Neuronal stem cell (in vitro differentiated cells): ENCODE measurements around the gene CD99.

ENCODE experiments used
- DNase-seq: peaks from one replicate; pipeline ENCODE4 v3.0.0-alpha.2; 2013; ENCODE audit warnings: low spot score
- H2AFZ ChIP-seq: one replicate; pipeline ENCODE4 v1.6.1; 2013; ENCODE audit warnings: mild to moderate bottlenecking, low read length, inconsistent platforms
- H2AK5ac ChIP-seq: 2 replicates; pipeline ENCODE4 v1.6.1; 2013; ENCODE audit warnings: low read depth, mild to moderate bottlenecking, inconsistent platforms, low read length, moderate library complexity, mixed read lengths
- H2BK120ac ChIP-seq: 2 replicates; pipeline ENCODE4 v1.6.1; 2013; ENCODE audit warnings: low read depth, mild to moderate bottlenecking, inconsistent platforms, low read length, moderate library complexity, mixed read lengths
- H2BK12ac ChIP-seq: one replicate; pipeline ENCODE4 v1.6.1; 2013; ENCODE audit warnings: low read length, inconsistent platforms
- H2BK15ac ChIP-seq: 2 replicates; pipeline ENCODE4 v1.6.1; 2013; ENCODE audit warnings: mild to moderate bottlenecking, low read length, inconsistent platforms, mixed read lengths
- H2BK5ac ChIP-seq: one replicate; pipeline ENCODE4 v1.6.1; 2013; ENCODE audit warnings: inconsistent platforms, mild to moderate bottlenecking, low read length, moderate library complexity
- H3K14ac ChIP-seq: one replicate; pipeline ENCODE4 v1.6.1; 2013; ENCODE audit warnings: low read length, inconsistent platforms
- H3K18ac ChIP-seq: 2 replicates; pipeline ENCODE4 v1.6.1; 2013; ENCODE audit warnings: low read length, inconsistent platforms
- H3K23ac ChIP-seq: 2 replicates; pipeline ENCODE4 v1.6.1; 2013; ENCODE audit warnings: low read depth, mild to moderate bottlenecking, mixed read lengths, low read length, inconsistent platforms; ENCODE audit not compliant: poor library complexity
- H3K27ac ChIP-seq: replicated peaks from 3 replicates; pipeline ENCODE4 v1.5.1; 2013; ENCODE audit warnings: low read length, inconsistent platforms
- H3K27me3 ChIP-seq, 3 experiments: 2 replicates each; pipeline ENCODE4 v1.6.1; 2013; ENCODE audit warnings: low read length in 3 of 3, mild to moderate bottlenecking in 2 of 3, inconsistent platforms in 1 of 3, low read depth in 1 of 3, mixed read lengths in 1 of 3, moderate library complexity in 1 of 3; ENCODE audit not compliant: control insufficient read depth in 3 of 3, insufficient read depth in 3 of 3
- H3K36me3 ChIP-seq, 2 donors: replicated peaks in 1 of 2; 2 replicates each; pipeline ENCODE4 v1.6.1; 2013; ENCODE audit warnings: low read length in 2 of 2; ENCODE audit not compliant: control insufficient read depth in 2 of 2, insufficient read depth in 2 of 2
- H3K4ac ChIP-seq: 2 replicates; pipeline ENCODE4 v1.6.1; 2013; ENCODE audit warnings: inconsistent platforms, mild to moderate bottlenecking, low read length, moderate library complexity
- H3K4me1 ChIP-seq, 2 donors: 1 replicate in 1 of 2; 2 replicates in 1 of 2; pipeline ENCODE4 v1.6.1; 2013; ENCODE audit warnings: low read length in 2 of 2, low read depth in 1 of 2; ENCODE audit not compliant: control insufficient read depth in 2 of 2, insufficient read depth in 1 of 2
- H3K4me2 ChIP-seq: one replicate; pipeline ENCODE4 v1.6.1; 2013; ENCODE audit warnings: mild to moderate bottlenecking, low read length, inconsistent platforms; ENCODE audit not compliant: insufficient read depth, poor library complexity, severe bottlenecking
- H3K4me3 ChIP-seq, 2 donors: 2 replicates each; pipeline ENCODE4 v1.5.1; 2013; ENCODE audit warnings: low read length in 2 of 2, mild to moderate bottlenecking in 2 of 2, inconsistent platforms in 1 of 2, moderate library complexity in 1 of 2
- H3K79me1 ChIP-seq: one replicate; pipeline ENCODE4 v1.6.1; 2013; ENCODE audit warnings: low read depth, mild to moderate bottlenecking, inconsistent platforms, low read length, moderate library complexity
- H3K9ac ChIP-seq: one replicate; pipeline ENCODE4 v1.6.1; 2013; ENCODE audit warnings: mild to moderate bottlenecking, low read depth, low read length, inconsistent platforms; ENCODE audit not compliant: poor library complexity
- H3K9me3 ChIP-seq, 2 donors: replicated peaks in 1 of 2; 2 replicates each; pipeline versions ENCODE3 to v1.6.1; 2013; ENCODE audit warnings: low read length in 2 of 2, mild to moderate bottlenecking in 2 of 2, inconsistent platforms in 1 of 2, low read depth in 1 of 2, mixed read lengths in 1 of 2, moderate library complexity in 1 of 2; ENCODE audit not compliant: control insufficient read depth in 2 of 2, insufficient read depth in 1 of 2
- H4K8ac ChIP-seq: one replicate; pipeline ENCODE4 v1.6.1; 2013; ENCODE audit warnings: low read depth, mild to moderate bottlenecking, inconsistent platforms, low read length, moderate library complexity
- H4K91ac ChIP-seq: one replicate; pipeline ENCODE4 v1.6.1; 2013; ENCODE audit warnings: low read length, low read depth, mild to moderate bottlenecking, inconsistent platforms; ENCODE audit not compliant: poor library complexity
- WGBS, 2 donors: extraction: QIAGEN DNeasy Blood & Tissue Kit; methylation state at CpG; one replicate each; pipeline ENCODE4 v1.1.7; 2013; ENCODE audit warnings: missing lambda C conversion rate in 2 of 2, mixed read lengths in 1 of 2; ENCODE audit not compliant: insufficient read length in 2 of 2, insufficient replicate concordance in 1 of 2; ENCODE audit errors: extremely low coverage in 2 of 2; 5-methylcytosine and 5-hydroxymethylcytosine counted together

The CD99 gene

DNA sequence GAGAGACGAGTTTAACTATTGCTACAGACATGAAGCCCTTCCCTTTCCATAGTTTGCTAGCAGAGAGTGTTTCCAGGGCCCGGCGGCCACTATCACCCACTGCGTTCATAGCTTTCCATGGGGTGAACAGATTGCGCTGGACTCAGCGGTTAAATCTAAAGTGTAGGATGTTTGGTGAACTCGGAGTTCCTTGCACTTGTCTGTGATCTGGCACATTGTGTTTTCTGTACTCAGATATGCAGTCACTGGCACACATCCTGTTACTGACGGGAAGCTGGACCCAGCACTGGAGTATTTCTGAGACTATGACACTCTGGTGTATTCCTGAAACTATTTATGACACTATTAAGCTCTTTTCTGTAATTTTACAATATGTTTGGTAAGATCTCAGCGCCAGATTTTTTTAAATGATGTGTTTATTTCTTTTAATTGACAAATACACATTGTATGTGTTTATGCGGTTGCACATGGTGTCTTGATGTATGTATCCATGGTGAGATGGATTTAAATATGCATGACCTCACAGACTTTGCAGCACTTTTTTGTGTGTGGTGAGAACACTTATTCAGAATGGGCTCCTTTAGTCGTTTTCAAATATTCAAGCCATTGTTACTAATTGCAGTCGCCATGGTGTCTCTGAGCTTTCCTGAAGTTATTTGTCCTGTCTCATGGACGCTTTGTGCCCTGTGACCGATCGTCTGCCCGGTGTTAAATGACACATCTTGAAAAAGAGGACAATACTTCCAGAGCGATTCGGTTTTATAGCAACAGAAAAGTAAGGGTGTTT lies 14.1 kb downstream of the CD99 start:
- Histone ChIP-seq H2BK12ac (no peak overlapping the region), H3K4me1 (peaks cover 36 to 60% of the 10 kb centered on the region in 2 donors), H2AFZ (peak overlapping the region; percentile 2), H3K9ac (no peak overlapping the region), H2AK5ac (no peak overlapping the region), H3K27me3 (no peaks in the 10 kb centered on the region), H3K9me3 (peaks cover 0 to 3% of the 10 kb centered on the region in 2 donors), H3K23ac (no peak overlapping the region), H3K79me1 (peaks cover 11% of the 10 kb centered on the region), H3K4me2 (no peak overlapping the region), H3K14ac (no peak overlapping the region), H2BK120ac (no peak overlapping the region), H2BK15ac (no peak overlapping the region), H3K4me3 (no peak overlapping the region), H4K91ac (no peak overlapping the region), H4K8ac (no peak overlapping the region), H3K18ac (peak overlapping the region; percentile 32), H3K4ac (no peak overlapping the region), H3K36me3 (peaks cover 5 to 10% of the 10 kb centered on the region in 2 donors), H3K27ac (no peak overlapping the region), H2BK5ac (no peak overlapping the region)
- DNase-seq = no peak
- no CpG with 5 or more reads among the region's 18 CpGs for WGBS, 2 donors

DNA sequence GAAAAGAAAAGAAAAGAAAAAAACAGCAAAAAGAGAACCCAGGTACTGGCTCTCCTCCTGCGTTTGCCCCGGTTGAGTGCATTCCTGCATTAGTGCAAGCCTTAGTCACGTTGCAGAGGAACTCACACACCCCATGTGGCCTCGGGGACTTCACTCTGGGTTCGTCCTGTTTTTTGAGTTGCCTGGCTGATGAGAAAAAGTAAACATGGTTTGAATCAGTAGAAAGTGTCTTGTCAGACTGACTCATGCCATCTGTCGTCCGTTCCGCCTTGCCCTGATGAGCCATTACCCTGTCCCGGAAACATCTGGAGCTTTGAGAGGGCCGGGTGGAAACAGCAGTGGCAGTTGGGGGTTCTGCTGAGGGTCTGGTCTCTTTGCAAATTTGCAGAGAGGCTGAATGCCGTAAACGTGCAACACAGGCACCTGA lies 16.3 kb downstream of the CD99 start:
- Histone ChIP-seq H2BK12ac (no peak overlapping the region), H3K18ac (peak overlapping the region; percentile 7), H2AFZ (no peak overlapping the region), H3K14ac (no peak overlapping the region), H4K91ac (no peak overlapping the region), H3K4me1 (peaks cover 36 to 61% of the 10 kb centered on the region in 2 donors), H3K27me3 (no peaks in the 10 kb centered on the region), H3K4me2 (no peak overlapping the region), H3K9ac (no peak overlapping the region), H3K23ac (no peak overlapping the region), H3K4me3 (no peak overlapping the region), H3K4ac (no peak overlapping the region), H3K79me1 (peaks cover 8% of the 10 kb centered on the region), H2BK120ac (no peak overlapping the region), H3K9me3 (peaks cover 0 to 3% of the 10 kb centered on the region in 2 donors), H2BK15ac (no peak overlapping the region), H3K27ac (no peak overlapping the region), H2AK5ac (no peak overlapping the region), H3K36me3 (peaks cover 4 to 8% of the 10 kb centered on the region in 2 donors), H2BK5ac (no peak overlapping the region), H4K8ac (no peak overlapping the region)
- DNase-seq = no peak
- WGBS, 2 donors = no CpG with 5 or more reads among the region's 12 CpGs

DNA sequence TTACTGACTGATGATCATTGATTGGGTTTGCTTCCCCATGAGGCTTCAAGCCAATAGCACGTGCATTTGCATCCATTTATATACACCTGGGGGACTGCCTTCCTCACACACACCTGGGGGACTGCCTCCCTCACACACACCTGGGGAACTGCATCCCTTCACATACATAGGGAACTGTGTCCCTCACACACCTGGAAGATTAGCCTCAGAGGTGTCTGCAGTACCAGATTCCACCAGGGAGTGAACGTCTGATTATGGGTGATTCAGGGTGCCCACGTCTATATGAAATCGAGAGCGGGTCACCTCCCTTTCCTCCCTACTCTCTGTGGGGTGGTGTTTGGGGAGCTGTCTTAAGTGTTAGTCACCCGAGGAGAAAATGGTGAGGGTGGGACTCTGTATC lies 16.9 kb downstream of the CD99 start:
- peaks cover 36 to 60% of the 10 kb centered on the region in 2 donors for H3K4me1 ChIP-seq

DNA sequence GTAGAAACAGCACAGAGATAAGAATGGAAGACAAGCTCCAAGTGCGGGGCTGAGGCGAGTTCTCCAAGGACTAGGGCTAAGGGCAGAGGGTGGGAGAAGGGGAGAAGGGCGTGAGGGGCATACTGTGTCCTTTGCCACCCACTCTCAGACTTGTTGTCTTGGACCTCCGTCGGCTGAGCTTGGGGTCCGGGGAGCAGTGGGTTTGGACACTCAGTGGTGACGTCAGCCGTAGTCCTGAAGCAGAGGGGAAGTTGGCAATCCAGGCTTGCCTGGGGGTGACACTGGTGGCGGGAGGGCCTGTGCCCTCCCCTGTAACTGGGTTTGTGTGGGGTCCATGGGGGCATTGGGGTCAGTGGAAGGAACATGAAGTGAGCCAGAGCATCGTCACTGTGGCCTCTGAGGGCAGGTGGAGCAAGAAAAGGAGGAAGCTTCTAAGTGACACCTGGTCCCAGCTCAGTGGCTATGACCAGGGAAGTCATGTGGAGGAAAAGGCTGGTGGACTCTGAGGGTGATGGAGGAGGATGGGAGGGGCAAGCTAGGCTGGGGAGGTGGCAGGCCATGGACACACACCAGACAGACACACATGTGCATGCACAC lies 17.6 kb downstream of the CD99 start:
- H3K23ac ChIP-seq = no peak overlapping the region
- peak overlapping the region; percentile 19 for H4K8ac ChIP-seq
- H3K4me1 ChIP-seq = peaks cover 34 to 53% of the 10 kb centered on the region in 2 donors
- H3K4ac ChIP-seq = no peak overlapping the region
- H3K4me3 ChIP-seq = peak overlapping the region in 1 of 2 donors; percentile 7
- no peak for DNase-seq
- H2BK120ac ChIP-seq = no peak overlapping the region
- peak overlapping the region; percentile 10 for H3K27ac ChIP-seq
- peak overlapping the region; percentile 42 for H3K14ac ChIP-seq
- no peak overlapping the region for H2AFZ ChIP-seq
- no peaks in the 10 kb centered on the region for H3K27me3 ChIP-seq
- no CpG with 5 or more reads among the region's 10 CpGs for WGBS, 2 donors
- H2AK5ac ChIP-seq = peak overlapping the region; percentile 41
- H4K91ac ChIP-seq = no peak overlapping the region
- H3K36me3 ChIP-seq = peaks cover 15 to 18% of the 10 kb centered on the region in 2 donors
- H2BK15ac ChIP-seq = no peak overlapping the region
- H2BK12ac ChIP-seq = no peak overlapping the region
- H3K4me2 ChIP-seq = no peak overlapping the region
- no peak overlapping the region for H3K9ac ChIP-seq
- H3K79me1 ChIP-seq = peaks cover 16% of the 10 kb centered on the region
- peak overlapping the region; percentile 78 for H3K18ac ChIP-seq
- no peak overlapping the region for H2BK5ac ChIP-seq
- H3K9me3 ChIP-seq = peaks cover 0 to 7% of the 10 kb centered on the region in 2 donors

More for the DNA sequence above, 16.9 kb downstream of the CD99 start:
- H4K91ac ChIP-seq = no peak overlapping the region
- H3K27ac ChIP-seq = peak overlapping the region; percentile 10
- H3K36me3 ChIP-seq = peaks cover 11 to 15% of the 10 kb centered on the region in 2 donors
- H2BK120ac ChIP-seq = no peak overlapping the region
- WGBS, 2 donors = no CpG with 5 or more reads among the region's 6 CpGs
- H3K79me1 ChIP-seq = peaks cover 15% of the 10 kb centered on the region
- H4K8ac ChIP-seq = no peak overlapping the region
- no peak for DNase-seq
- no peak overlapping the region for H2AFZ ChIP-seq
- H2BK12ac ChIP-seq = no peak overlapping the region
- H3K4me2 ChIP-seq = no peak overlapping the region
- no peak overlapping the region for H2BK15ac ChIP-seq
- no peak overlapping the region for H3K14ac ChIP-seq
- H3K27me3 ChIP-seq = no peaks in the 10 kb centered on the region
- H3K18ac ChIP-seq = no peak overlapping the region
- no peak overlapping the region for H3K4me3 ChIP-seq
- no peak overlapping the region for H3K4ac ChIP-seq
- H3K23ac ChIP-seq = no peak overlapping the region
- H3K9me3 ChIP-seq = peaks cover 0 to 7% of the 10 kb centered on the region in 2 donors
- peak overlapping the region; percentile 41 for H2AK5ac ChIP-seq
- no peak overlapping the region for H3K9ac ChIP-seq
- no peak overlapping the region for H2BK5ac ChIP-seq
